ENCODE data around the gene CYB561D2.
A peak's percentile ranks its signal among the peaks of the same experiment; 100 is the strongest.

Gene CYB561D2

GRCh38 chr3:50324351-50325112 is 26.1 kb upstream of the CYB561D2 start:
- DNase-seq, result no peak

- no peak for DNase-seq
These were observed 25.6 kb upstream of the CYB561D2 start for GRCh38 chr3:50325113-50325480.

GRCh38 chr3:50325497-50326181 is 25.0 kb upstream of the CYB561D2 start:
- DNase-seq, result no peak

- no peak for DNase-seq
These were observed 24.5 kb upstream of the CYB561D2 start for GRCh38 chr3:50326182-50326541.

GRCh38 chr3:50327129-50327528 is 23.5 kb upstream of the CYB561D2 start:
- no peak for DNase-seq

- DNase-seq, result peak; percentile 93
These were observed 22.5 kb upstream of the CYB561D2 start, which contains the start of gene TUSC2 for GRCh38 chr3:50327943-50328691. TUSC2 (minus strand) TSS chr3:50328223; CDS start chr3:50328099, 124 bp downstream.

GRCh38 chr3:50330330-50330729 is 20.3 kb upstream of the CYB561D2 start:
- DNase-seq, result no peak

- no peak for DNase-seq
These were observed 19.2 kb upstream of the CYB561D2 start for GRCh38 chr3:50331364-50331907.

- DNase-seq, result no peak
These were observed 16.8 kb upstream of the CYB561D2 start for GRCh38 chr3:50333744-50334328.

GRCh38 chr3:50334339-50335075 is 16.2 kb upstream of the CYB561D2 start:
- DNase-seq, result no peak

GRCh38 chr3:50336452-50337174 is 14.0 kb upstream of the CYB561D2 start:
- DNase-seq, result no peak

GRCh38 chr3:50337175-50337861 is 13.3 kb upstream of the CYB561D2 start:
- DNase-seq, result peak; percentile 93

GRCh38 chr3:50338965-50339364 is 11.7 kb upstream of the CYB561D2 start:
- DNase-seq, result no peak

GRCh38 chr3:50339485-50340146 is 11.0 kb upstream of the CYB561D2 start:
- no peak for DNase-seq

GRCh38 chr3:50340147-50340447 is 10.6 kb upstream of the CYB561D2 start:
- DNase-seq, result no peak

- DNase-seq, result no peak
These were observed 10.0 kb upstream of the CYB561D2 start, which contains the start of gene RASSF1 for GRCh38 chr3:50340448-50341329. RASSF1 (minus strand) TSS chr3:50340836; CDS start chr3:50340805, 31 bp downstream.

GRCh38 chr3:50341537-50341936 is 9.1 kb upstream of the CYB561D2 start:
- DNase-seq, result no peak

GRCh38 chr3:50341996-50342650 is 8.5 kb upstream of the CYB561D2 start:
- no peak for DNase-seq

Measured in NCI-H1105 (cell line).